ENCODE measurements around the gene NEDD8.

NEDD8 gene

DNA sequence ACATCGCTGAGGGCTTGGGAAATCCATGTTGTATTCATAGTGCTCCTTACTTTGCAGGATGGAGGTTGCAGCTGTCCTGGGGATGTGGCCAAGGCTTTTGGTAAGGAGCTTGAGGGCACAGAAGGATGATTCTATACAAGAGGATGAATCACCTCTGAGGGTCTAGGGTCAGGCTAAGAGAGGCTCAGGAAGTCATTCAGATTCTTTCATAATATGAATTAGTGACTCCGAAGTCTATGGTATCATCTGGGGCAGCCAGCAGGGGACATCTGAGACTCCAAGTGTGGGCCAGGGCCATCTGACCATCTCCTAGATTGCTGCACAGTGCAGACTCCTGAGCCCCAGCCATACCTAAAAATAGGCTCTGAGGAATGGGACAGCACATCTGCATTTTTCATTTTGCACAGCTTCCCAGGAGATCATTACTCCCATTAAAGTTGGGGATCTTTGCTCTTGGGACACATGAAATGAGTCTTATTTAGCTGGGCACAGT is 5.3 kb upstream of the NEDD8 start:
- no peak overlapping the region for H3K4me3 ChIP-seq (ENCODE audit: low read depth in 1 of 2, low read length in 2 of 2)
- H3K36me3 ChIP-seq (ENCODE audit: control insufficient read depth in 1 of 2, insufficient read depth in 2 of 2, low read length in 2 of 2): peaks cover 47 to 64% of the 10 kb centered on the region in 2 donors
- peaks cover 44 to 48% of the 10 kb centered on the region in 2 donors for H3K4me1 ChIP-seq (ENCODE audit: control insufficient read depth in 1 of 2, insufficient read depth in 2 of 2, low read length in 2 of 2)
- no peak overlapping the region for H3K9ac ChIP-seq (ENCODE audit: low read depth in 1 of 2, low read length in 2 of 2)
- no peaks in the 10 kb centered on the region for H3K9me3 ChIP-seq (ENCODE audit: control insufficient read depth in 1 of 2, low read length in 2 of 2)
- no peak overlapping the region for H3K27ac ChIP-seq (ENCODE audit: low read depth, low read length)
- H3K27me3 ChIP-seq (ENCODE audit: control insufficient read depth in 1 of 2, insufficient read depth in 2 of 2, low read length in 2 of 2): no peaks in the 10 kb centered on the region

- Histone ChIP-seq H3K36me3 (ENCODE audit: control insufficient read depth in 1 of 2, insufficient read depth in 2 of 2, low read length in 2 of 2) (peaks cover 47 to 64% of the 10 kb centered on the region in 2 donors), H3K4me1 (ENCODE audit: control insufficient read depth in 1 of 2, insufficient read depth in 2 of 2, low read length in 2 of 2) (peaks cover 43 to 48% of the 10 kb centered on the region in 2 donors), H3K4me3 (ENCODE audit: low read depth in 1 of 2, low read length in 2 of 2) (no peak overlapping the region), H3K9ac (ENCODE audit: low read depth in 1 of 2, low read length in 2 of 2) (no peak overlapping the region), H3K27ac (ENCODE audit: low read depth, low read length) (no peak overlapping the region), H3K9me3 (ENCODE audit: control insufficient read depth in 1 of 2, low read length in 2 of 2) (no peaks in the 10 kb centered on the region), H3K27me3 (ENCODE audit: control insufficient read depth in 1 of 2, insufficient read depth in 2 of 2, low read length in 2 of 2) (no peaks in the 10 kb centered on the region)
Measured at GRCh38 chr14:24236689-24237462, 4.7 kb upstream of the NEDD8 start.

GRCh38 chr14:24235804-24236688 is 3.9 kb upstream of the NEDD8 start:
- no peak overlapping the region for H3K27ac ChIP-seq (ENCODE audit: low read depth, low read length)
- H3K9me3 ChIP-seq (ENCODE audit: control insufficient read depth in 1 of 2, low read length in 2 of 2): no peaks in the 10 kb centered on the region
- no peak overlapping the region for H3K9ac ChIP-seq (ENCODE audit: low read depth in 1 of 2, low read length in 2 of 2)
- peaks cover 42 to 46% of the 10 kb centered on the region in 2 donors for H3K4me1 ChIP-seq (ENCODE audit: control insufficient read depth in 1 of 2, insufficient read depth in 2 of 2, low read length in 2 of 2)
- H3K27me3 ChIP-seq (ENCODE audit: control insufficient read depth in 1 of 2, insufficient read depth in 2 of 2, low read length in 2 of 2): no peaks in the 10 kb centered on the region
- H3K36me3 ChIP-seq (ENCODE audit: control insufficient read depth in 1 of 2, insufficient read depth in 2 of 2, low read length in 2 of 2): peaks cover 45 to 63% of the 10 kb centered on the region in 2 donors
- H3K4me3 ChIP-seq (ENCODE audit: low read depth in 1 of 2, low read length in 2 of 2): no peak overlapping the region

DNA sequence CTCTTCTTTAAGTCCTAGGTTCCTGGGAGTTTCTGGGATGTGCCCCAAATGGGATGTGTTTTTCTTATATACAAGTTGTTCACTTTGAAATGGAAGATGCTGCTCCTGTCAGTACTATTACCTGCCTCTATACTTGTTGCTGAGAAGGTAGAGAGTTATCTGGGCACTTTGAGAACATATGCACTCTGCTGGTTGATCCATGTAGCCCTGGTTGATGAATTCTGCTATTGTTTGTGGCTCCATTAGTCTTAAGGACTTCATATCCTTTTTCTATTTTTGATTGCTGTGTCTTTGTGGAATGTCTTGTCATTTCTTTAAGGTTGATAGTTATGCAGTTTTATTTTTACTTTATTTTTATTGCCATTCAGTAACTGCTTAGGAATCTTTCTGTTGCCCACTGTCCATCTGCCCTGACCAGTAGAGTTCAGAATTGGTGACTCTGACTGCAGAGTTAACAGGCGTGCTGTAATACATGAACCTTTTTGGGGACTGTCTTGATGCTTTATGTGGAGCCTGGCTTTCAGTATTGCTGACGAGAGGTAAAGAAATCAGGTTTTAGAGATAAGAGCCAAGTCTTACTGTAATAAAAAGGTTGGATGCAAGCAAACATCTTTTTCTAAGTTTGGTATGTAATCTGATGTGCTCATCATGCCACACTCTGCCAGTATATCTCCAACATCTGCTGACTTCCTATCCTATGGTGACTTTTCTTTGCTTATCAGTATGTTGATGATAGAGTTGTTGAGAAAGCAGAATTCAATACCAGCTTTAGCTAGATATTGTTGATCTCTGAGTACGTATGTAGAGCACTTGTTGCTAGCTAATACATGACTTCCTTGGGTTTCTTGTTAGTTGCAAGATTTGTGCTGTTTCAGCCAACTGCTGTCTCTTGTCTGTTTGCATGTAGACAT is 2.2 kb upstream of the NEDD8 start:
- H3K4me1 ChIP-seq (ENCODE audit: control insufficient read depth in 1 of 2, insufficient read depth in 2 of 2, low read length in 2 of 2): peaks cover 28 to 33% of the 10 kb centered on the region in 2 donors
- H3K27me3 ChIP-seq (ENCODE audit: control insufficient read depth in 1 of 2, insufficient read depth in 2 of 2, low read length in 2 of 2): no peaks in the 10 kb centered on the region
- peaks cover 29 to 47% of the 10 kb centered on the region in 2 donors for H3K36me3 ChIP-seq (ENCODE audit: control insufficient read depth in 1 of 2, insufficient read depth in 2 of 2, low read length in 2 of 2)
- no peak overlapping the region for H3K4me3 ChIP-seq (ENCODE audit: low read depth in 1 of 2, low read length in 2 of 2)
- no peaks in the 10 kb centered on the region for H3K9me3 ChIP-seq (ENCODE audit: control insufficient read depth in 1 of 2, low read length in 2 of 2)
- H3K27ac ChIP-seq (ENCODE audit: low read depth, low read length): no peak overlapping the region
- no peak overlapping the region for H3K9ac ChIP-seq (ENCODE audit: low read depth in 1 of 2, low read length in 2 of 2)

DNA sequence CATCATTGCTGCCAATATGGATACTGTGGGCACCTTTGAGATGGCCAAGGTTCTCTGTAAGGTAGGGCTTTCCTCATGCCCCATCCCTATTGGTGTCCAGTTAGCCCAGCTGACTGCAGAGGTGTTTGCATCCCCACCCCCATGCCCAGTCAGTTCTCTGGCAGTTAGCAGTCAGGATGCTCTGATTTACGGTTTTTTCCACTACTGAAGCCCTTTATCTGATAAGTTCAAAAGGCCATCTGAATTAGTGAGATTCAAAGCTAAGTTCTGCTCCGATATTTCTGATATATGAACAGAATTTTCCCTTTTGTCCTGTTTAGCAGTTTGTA is 1.3 kb upstream of the NEDD8 start:
- peaks cover 26 to 38% of the 10 kb centered on the region in 2 donors for H3K36me3 ChIP-seq (ENCODE audit: control insufficient read depth in 1 of 2, insufficient read depth in 2 of 2, low read length in 2 of 2)
- H3K27ac ChIP-seq (ENCODE audit: low read depth, low read length): no peak overlapping the region
- no peaks in the 10 kb centered on the region for H3K9me3 ChIP-seq (ENCODE audit: control insufficient read depth in 1 of 2, low read length in 2 of 2)
- H3K27me3 ChIP-seq (ENCODE audit: control insufficient read depth in 1 of 2, insufficient read depth in 2 of 2, low read length in 2 of 2): no peaks in the 10 kb centered on the region
- peak overlapping the region; percentile 85 to 96 for H3K4me3 ChIP-seq (ENCODE audit: low read depth in 1 of 2, low read length in 2 of 2)
- H3K4me1 ChIP-seq (ENCODE audit: control insufficient read depth in 1 of 2, insufficient read depth in 2 of 2, low read length in 2 of 2): peaks cover 23 to 29% of the 10 kb centered on the region in 2 donors
- H3K9ac ChIP-seq (ENCODE audit: low read depth in 1 of 2, low read length in 2 of 2): peak overlapping the region in 1 of 2 donors; percentile 92

- peaks cover 22 to 29% of the 10 kb centered on the region in 2 donors for H3K4me1 ChIP-seq (ENCODE audit: control insufficient read depth in 1 of 2, insufficient read depth in 2 of 2, low read length in 2 of 2)
- H3K36me3 ChIP-seq (ENCODE audit: control insufficient read depth in 1 of 2, insufficient read depth in 2 of 2, low read length in 2 of 2): peaks cover 21 to 32% of the 10 kb centered on the region in 2 donors
- H3K9me3 ChIP-seq (ENCODE audit: control insufficient read depth in 1 of 2, low read length in 2 of 2): no peaks in the 10 kb centered on the region
- H3K4me3 ChIP-seq (ENCODE audit: low read depth in 1 of 2, low read length in 2 of 2): peak within 1 kb of the TSS; percentile 85 to 96
- H3K9ac ChIP-seq (ENCODE audit: low read depth in 1 of 2, low read length in 2 of 2): peak within 1 kb of the TSS; percentile 92 to 94
- no peaks in the 10 kb centered on the region for H3K27me3 ChIP-seq (ENCODE audit: control insufficient read depth in 1 of 2, insufficient read depth in 2 of 2, low read length in 2 of 2)
- peak within 1 kb of the TSS; percentile 85 for H3K27ac ChIP-seq (ENCODE audit: low read depth, low read length)
Measured at GRCh38 chr14:24232645-24233537, 724 bp upstream of the NEDD8 start, which contains the start of gene GMPR2. Gene GMPR2 (plus strand): TSS chr14:24232929. CDS start chr14:24233254, 325 bp downstream.

DNA sequence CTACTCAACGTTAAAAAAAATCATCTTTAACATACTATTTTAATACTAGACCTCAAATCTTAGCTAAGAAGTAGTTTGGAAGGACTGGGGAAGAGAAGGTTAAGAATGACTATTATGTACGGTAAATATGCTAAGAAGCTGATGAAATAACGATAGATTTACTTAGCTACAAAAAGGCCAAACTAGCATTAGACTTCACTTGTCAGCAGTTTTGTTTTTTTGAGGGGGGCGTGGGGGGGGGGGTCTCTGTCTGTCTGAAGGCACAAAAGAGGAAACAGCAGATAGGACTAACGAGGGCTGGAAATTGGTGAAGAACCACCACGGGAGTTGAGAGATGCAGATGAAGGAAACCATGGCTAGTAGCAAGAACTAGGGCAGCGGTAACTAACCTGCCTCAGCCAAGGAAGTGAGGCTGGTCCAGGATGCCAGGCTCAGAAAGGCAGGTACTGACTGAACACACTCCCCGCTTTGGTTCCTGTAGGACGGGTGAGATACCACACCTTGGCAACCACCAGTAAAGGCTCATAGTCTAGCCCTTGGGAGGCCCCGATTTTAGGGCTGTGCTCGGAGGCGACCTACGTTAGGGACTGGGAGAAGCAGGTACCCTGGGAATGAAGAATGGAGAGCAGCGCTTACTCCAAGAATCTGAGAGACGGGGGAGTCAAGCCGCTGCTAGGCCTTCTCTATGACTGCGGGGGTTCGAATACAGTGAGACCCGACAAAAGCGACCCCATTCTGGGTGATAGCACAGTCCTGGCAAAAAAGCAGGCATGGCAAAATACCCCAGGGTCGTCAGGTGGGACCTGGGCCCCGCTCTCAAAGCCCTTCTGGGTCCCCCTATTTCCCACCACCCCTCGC is 675 bp downstream of the NEDD8 start:
- peaks cover 8 to 18% of the 10 kb centered on the region in 2 donors for H3K36me3 ChIP-seq (ENCODE audit: control insufficient read depth in 1 of 2, insufficient read depth in 2 of 2, low read length in 2 of 2)
- peaks cover 22 to 29% of the 10 kb centered on the region in 2 donors for H3K4me1 ChIP-seq (ENCODE audit: control insufficient read depth in 1 of 2, insufficient read depth in 2 of 2, low read length in 2 of 2)
- H3K27me3 ChIP-seq (ENCODE audit: control insufficient read depth in 1 of 2, insufficient read depth in 2 of 2, low read length in 2 of 2): no peaks in the 10 kb centered on the region
- H3K9ac ChIP-seq (ENCODE audit: low read depth in 1 of 2, low read length in 2 of 2): peak overlapping the region; percentile 92 to 94
- H3K27ac ChIP-seq (ENCODE audit: low read depth, low read length): peak overlapping the region; percentile 85
- H3K9me3 ChIP-seq (ENCODE audit: control insufficient read depth in 1 of 2, low read length in 2 of 2): no peaks in the 10 kb centered on the region
- H3K4me3 ChIP-seq (ENCODE audit: low read depth in 1 of 2, low read length in 2 of 2): peak overlapping the region; percentile 85 to 96

GRCh38 chr14:24228902-24229301 is 3.3 kb downstream of the NEDD8 start:
- Histone ChIP-seq H3K27ac (ENCODE audit: low read depth, low read length) (no peak overlapping the region), H3K4me1 (ENCODE audit: control insufficient read depth in 1 of 2, insufficient read depth in 2 of 2, low read length in 2 of 2) (peaks cover 17 to 21% of the 10 kb centered on the region in 2 donors), H3K36me3 (ENCODE audit: control insufficient read depth in 1 of 2, insufficient read depth in 2 of 2, low read length in 2 of 2) (no peaks in the 10 kb centered on the region), H3K27me3 (ENCODE audit: control insufficient read depth in 1 of 2, insufficient read depth in 2 of 2, low read length in 2 of 2) (no peaks in the 10 kb centered on the region), H3K4me3 (ENCODE audit: low read depth in 1 of 2, low read length in 2 of 2) (no peak overlapping the region), H3K9me3 (ENCODE audit: control insufficient read depth in 1 of 2, low read length in 2 of 2) (no peaks in the 10 kb centered on the region), H3K9ac (ENCODE audit: low read depth in 1 of 2, low read length in 2 of 2) (no peak overlapping the region)

Data from duodenal mucosa (tissue), 2 donors.